Embryonic facial prominence (tissue), 1 donor: ENCODE results near the gene SEMA3E.
"Not testable (repeated sequence)": the region's sequence is repeated elsewhere in the genome, so short reads cannot be mapped to it uniquely, and the experiment has no call there.

Source experiments
- DNase-seq: peaks from one replicate; pipeline ENCODE4 v3.0.0-alpha.2; 2016; ENCODE audit errors: extremely low spot score

Gene SEMA3E

DNA sequence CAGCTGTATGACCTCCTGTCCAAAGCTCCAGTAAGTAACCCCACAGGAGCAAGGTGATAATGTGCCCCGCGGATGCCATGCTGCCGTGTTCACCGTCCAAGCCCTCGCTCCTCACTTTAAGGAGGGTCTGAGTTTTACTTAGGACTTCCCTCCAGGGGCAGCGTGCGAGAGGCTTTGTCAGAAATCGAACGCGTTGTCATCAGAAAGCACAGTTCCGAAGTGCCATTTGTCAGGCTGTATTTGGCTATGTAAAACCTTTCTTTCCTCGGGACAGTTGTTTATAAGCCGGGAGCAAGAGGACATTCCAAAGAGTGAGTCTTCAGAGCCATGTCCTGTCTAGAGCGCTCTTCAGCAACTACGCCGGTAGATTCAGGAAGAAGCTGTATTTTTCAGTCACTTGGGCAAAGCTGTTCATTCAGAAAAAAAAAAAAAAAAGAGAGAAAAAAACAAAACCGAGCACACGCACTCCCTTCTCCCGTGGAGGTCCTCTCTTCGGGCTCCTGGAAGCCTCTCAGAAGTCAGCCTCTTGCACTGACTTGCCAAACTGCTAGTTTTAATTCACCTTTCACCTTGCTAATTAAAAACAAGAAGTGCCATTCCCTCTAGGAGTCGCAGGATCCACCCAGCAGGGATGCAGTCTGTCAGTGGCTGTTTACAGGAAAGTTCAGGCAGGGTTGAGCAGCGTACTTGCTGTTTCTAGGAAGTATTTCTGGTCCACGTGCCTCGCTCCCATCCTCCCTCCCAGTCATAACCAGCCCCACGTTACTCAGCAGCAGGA lies at the start of gene SEMA3E:
Gene SEMA3E, minus strand, starts transcription at position 676 of the 778 bp plus-strand sequence.
- DNase-seq: peak; percentile 29

DNA sequence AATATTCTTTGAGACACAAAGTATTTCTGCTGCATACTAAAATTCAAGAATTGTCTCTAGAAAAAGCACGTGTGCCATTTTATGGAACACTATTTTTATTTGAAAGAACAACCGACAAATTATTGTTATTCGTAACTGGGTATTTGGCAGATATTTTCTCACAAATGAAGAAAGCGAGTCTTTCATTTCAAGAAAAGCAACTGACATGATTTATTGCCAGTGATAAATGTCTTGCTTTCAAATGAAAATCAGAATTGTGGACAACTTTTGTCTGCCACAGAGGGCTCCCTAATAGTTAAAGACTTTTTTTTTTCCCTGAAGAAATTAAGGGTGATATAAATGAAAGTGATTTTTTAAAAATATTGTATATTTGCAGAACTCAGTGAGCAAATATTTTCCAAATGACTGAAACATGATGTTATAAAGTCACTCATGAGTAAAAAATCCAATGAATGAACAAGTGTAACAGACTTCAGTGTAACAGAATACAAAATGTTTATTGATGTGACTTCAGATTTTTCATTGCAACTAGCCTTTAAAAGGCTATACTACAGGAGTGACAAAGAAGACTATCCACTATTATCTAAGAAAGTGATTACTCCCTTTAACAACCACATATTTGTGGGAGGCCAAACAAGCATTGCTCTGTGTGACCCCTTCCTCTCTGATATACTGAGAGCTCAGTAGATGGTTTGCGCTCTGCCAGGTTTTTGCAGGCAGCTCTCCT lies 49.0 kb upstream of the SEMA3E start:
- no peak for DNase-seq

DNA sequence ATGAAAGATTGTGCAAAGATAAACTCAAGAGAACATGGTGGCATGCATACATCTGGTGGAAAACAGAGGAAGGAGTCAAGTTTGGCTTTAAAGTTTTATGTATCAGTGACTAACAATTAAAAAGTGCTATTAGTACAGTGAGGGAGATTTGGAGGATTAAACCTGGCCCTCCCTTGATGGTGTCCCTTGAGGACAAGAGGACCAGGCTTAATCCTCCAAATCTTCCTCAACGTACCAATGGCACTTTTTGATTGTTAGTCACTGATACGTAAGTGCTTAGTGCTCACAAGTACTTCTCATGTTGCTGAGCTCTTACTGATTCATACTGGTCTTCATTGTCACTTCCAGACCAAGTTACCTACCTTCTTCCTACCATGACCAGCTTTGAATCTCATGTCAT lies 47.2 kb upstream of the SEMA3E start:
- DNase-seq: no peak

DNA sequence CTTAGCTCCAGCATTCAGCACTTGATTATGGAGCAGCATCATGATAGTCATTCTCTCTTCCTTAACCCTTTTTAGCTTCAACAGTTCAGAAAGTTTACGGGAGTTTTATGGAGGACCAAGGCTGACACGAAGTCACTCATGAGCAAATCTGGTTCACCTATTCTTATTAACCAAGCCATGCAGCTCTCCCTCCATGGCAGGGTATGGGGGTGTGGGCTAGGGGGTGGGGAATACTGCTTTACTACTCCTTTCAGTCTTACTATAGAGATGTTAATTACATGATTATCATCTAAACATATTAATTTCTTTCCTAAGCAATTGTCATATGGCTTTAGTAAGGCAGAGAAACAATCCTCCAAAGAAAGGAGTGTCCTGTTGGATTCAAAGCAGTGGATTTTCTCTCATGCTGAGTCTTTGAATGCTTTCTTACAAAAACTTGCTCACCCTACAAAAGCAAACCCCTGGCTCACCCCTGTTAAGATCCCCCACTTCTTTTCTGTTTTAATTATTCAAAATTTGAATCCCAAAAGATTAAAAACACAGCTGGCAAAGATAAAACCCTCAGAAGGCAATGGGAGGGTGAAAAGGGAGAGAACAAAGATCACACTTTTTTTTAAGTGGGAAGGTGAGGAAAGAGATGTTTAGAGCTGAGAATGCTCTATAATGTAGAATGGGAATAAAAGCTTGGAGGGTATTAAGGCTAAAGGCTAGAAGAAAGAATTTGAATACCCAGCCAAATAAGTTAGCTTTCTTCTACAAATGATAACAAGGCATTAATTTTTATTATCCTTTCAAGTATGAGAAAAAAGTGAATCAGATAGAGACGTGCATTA lies 46.4 kb upstream of the SEMA3E start:
- no peak for DNase-seq

DNA sequence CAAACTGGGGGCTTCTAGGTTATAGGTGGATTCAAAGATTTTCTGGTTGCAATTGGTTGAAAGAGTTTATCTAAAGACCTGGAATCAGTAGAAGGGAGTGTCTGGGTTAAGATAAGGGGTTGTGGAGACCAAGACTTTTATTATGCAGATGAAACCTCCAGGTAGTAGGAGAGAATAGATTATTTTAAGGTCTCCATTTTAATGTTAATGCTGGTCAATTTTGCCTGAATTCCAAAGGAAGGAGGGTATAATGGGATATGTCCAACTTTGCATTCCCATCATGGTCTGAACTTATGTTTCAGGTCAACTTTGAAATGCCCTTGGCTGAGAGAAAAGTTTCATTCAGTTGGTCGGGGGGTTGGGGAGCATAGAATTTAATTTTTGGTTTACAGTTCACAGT lies 44.3 kb upstream of the SEMA3E start:
- DNase-seq: no peak

DNA sequence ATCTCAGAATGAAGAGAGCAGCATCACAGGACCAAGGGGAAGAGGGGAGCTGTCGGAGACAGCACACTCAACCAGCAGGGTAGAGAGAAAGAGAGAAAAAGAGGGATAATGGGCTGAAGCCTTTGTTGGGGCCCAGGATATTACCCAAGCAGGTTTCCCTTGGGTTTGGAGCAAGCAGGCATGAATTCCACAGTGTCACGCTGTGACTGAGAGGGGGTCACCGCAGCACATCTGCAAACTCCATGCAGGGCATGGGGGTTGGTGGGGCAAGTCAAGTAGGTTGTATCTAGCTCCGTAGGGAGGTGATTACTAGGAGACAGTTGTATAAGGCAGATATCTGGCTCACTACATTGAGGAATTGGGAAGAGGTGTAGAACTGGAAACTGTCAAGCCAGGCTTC lies 42.2 kb upstream of the SEMA3E start:
- DNase-seq: no peak

DNA sequence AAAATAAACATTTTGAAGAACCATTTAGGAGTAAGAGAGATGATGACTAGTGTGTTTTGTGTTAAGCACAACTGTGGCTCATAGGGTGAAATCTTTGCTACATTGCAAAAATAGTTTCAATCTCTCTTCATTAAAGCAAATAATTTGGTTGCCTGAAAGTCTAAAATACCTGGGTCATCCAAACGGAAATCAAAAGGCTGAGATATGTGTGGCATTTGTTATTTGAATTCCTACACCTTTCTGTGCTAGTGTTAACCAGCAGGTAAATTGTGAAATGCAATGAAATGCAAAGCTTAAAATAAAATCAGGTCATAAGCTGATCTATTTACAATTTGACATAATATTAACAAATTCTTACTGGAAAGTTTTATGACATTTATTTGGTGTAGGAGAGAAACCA lies 40.9 kb upstream of the SEMA3E start:
- no peak for DNase-seq

DNA sequence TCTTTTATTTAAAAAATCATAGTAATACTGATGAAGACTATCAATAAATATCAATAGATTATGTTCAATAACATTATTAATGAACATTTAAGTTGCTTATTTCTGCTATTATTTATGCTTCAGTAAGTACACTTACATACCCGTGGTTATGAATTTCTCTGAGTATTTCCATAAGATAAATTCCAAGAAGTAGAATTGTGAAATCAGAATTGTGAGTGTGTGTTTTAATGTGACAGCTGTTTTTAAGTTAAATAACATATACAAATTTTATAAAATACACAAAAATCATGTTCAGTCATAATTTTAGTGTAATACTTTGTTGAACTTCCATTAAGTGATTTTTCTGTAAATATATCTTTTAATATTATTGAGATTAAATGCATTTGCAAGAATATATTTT lies 37.5 kb upstream of the SEMA3E start:
- no peak for DNase-seq

DNA sequence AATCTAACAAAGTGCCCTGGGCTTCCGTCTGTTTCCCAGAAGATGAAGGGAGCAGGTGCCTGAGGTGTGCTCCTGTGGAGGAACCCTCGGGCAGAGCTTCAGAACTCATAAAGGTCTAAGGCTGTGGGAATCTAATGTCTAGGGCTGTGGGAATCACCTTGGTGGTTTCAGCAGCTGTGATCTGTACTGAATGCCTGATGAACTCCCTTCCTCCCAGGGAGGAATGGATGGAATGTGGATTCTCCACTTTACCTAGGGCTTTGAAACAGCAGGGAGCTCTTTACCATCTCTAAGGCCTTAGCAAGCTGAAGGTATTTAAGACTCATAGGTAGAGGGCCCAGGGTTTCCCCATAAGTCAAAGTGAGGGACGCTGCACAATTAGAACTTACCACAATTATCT lies 36.0 kb upstream of the SEMA3E start:
- DNase-seq: no peak

DNA sequence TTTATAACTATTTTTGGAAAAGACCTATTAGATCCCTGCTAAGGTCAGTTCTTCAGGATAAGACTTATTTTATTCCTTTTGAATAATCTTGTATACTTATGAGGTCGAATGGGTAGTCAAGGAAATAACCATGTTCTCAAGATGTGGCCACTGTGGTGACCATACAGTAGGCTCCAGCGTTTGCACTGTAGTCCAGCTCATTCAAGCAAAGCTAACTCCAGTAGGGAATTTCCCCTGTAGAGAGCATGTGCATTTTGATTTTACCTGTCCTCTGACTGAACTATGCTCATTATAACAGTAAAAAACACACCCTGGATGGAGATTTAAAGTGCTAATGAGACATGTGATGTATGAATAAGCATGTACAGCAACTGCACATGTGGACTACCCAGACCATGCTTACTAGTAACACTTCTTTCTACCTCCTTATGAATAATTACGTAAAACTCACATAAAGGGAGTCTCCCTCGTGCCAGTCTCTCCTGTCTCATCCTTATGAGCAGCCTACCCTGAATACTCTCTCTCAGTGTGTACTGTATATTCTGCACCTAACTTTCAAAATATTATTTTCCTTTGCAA lies 32.4 kb upstream of the SEMA3E start:
- DNase-seq: no peak

DNA sequence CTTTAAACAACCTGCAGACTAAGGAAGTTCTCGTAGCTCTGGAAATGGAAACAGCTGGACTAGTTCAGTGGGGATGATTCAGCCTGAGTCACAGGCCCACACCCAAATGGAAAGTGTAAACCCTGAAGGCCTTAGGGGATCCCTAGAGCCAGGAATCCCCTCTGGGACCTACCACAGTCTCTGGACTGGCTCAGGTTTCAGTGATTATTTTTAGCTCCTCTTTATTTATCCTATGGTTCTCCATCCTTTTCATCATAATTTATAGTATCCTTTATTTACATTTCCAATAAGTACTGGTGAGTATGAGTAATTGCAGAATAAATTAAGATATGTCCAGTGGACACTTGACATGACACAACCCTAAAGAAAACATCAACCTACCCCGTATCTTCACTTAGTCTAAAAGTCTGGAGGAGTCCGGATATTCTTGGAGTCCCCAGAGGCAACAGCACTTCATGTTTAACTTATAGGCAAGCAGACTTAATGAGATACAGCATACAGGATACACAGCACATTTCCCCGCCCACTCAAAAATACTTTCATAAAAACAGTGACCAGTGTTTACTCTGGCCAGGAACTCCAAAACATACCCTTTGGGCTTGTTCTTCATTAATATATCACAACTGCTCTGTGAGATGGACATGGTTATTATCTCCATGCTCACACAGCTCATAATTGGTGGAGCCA lies 28.4 kb upstream of the SEMA3E start:
- no peak for DNase-seq

DNA sequence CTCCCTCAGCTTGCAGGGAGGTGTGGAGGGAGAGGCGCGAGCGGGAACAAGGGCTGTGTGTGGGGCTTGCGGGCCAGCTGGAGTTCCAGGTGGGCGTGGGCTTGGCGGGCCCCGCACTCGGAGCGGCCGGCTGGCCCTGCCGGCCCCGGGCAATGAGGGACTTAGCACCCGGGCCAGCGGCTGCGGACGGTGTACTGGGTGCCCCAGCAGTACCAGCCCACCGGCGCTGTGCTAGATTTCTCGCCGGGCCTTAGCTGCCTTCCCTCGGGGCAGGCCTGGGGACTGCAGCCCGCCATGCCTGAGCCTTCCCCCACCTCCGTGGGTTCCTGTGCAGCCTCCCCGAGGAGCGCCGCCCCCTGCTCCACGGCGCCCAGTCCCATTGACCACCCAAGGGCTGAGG lies 24.4 kb upstream of the SEMA3E start:
- DNase-seq: not testable (repeated sequence)

DNA sequence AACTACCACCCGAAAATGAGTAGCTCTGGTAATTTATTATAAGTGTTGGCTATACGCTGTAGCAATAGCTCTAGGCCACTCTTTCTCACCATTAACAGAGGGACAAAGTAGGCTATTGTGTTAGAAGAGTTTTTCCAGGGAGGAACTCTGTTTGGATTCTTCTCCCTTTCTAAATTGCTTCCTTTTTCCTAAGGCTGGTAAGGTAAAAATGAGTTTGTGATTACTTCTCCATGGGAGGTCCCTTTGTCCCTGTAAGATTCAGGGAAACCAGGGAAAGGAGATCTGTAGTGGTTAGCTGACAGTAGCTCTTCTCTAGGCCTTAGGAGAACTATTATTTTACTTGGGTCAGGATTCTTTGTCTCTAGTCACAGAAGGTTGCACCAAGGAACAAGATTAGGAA lies 23.2 kb upstream of the SEMA3E start:
- DNase-seq: no peak

DNA sequence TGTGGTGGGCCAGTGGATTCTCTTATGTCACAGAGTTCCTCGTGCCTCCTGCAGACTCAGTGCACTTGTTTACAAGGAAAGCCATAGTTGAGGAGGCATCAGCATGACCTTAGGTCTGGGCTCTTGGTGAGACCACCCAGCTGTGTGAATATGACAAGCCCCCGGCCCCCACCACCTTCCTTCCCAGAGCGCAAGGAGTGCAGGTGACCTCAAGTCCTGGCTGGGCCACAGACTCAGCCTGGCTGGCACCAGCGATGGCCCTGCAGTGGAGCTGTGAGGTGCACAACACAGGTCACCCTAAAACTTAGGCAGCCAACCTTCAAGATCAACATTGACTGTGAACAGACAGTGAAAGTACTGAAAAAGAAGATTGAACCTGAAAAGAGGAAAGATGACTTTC lies 14.2 kb upstream of the SEMA3E start:
- DNase-seq: no peak

DNA sequence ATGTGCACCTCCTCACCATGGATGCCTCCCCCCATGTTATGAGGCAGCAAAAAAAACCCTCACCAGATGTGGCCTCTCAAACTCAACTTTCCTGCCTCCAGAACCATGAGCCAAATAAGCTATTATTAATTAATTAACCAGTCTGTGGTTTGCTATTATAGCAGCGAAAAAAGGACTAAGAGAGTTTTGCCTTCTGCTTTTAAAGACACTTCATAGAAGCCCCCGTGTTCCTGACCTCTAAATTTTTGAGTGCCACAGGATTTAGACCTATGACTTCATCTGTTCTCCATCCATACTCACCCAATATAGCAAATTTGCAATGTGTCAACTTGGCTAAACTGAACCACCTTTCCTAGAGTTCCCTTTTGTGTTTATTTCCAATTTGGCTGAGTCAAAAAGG lies 9.2 kb upstream of the SEMA3E start:
- DNase-seq: no peak

DNA sequence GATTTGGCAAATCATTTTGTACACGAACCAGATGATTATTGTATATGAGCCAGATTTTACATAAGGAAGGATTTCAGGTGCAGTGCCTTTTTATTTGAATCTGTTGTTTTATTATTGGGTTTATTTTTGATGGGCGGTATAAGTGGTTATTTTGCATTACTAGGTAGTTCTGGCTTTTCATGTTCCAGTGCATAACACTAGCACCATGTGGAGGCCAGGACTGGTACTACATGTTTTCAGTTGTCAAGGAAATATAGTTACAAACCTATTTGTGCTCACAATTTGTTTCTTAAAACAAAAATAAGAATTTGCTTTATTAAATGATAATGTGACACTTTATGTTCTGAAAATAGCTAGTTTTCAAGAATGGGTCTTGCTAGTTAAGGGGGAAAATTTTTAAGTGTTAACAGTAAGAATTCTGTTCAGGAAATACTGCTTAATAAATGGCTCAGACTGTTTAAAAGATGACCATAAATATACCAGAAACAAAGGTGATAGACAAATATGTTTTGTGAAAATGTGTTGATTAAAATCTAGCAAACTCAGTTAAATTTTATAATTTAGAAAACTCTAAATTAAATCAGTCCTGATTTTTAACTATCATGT lies 7.1 kb upstream of the SEMA3E start:
- DNase-seq: peak; percentile 9

DNA sequence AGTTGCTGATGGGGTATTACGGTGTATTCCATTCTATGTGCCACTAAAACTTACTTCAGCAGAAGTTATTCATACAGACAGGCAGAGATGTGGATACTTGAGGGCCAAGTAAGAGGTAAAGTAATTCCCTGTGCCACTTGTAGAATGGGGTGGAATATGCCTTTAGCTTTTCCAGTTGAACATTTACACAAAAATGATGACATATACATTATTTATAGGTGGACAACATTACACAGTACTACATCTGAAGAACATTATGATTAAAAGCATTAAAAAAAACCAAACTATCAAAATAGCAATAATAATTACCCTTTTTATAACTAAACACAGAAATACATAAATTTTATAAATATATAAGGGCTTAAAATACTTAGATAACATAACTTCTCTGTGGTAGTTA lies 3.5 kb upstream of the SEMA3E start:
- no peak for DNase-seq

DNA sequence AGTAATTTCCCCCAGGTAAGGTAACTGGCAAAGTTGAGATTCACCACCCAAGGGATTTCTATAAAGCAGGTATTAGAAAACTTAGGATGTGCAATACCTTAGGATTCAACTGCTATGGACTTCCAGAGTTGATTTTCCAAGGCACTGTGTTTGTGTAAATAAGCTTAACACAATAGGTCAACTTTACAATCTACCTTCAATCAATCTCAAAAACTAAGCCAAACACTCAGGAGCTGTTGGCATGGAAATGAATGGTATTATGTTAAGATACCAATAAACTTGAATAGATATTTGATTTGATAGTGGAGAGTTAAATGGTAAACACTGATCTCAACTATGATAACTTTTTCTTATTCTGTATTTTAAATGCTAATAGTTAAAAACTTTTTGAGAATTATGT lies 762 bp upstream of the SEMA3E start:
- DNase-seq: no peak

DNA sequence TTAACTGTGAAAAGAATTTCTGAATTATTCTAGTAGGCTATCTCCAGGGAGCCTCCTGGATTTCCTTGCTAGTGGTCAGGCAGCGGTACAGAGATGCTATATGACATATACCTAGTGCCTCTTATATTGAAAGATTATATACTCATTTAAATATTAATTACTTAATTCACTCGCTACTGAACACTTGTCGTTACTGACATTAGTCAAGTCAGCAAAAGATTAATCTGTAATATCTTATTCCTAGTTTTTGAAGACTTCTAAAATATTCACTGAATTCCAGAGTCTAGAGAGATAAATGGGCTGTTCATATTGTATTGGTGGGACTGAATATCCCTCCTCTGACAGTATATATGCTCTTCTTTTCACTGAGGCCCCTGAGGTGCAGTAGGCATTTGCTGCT lies 2.9 kb downstream of the SEMA3E start:
- DNase-seq: no peak

DNA sequence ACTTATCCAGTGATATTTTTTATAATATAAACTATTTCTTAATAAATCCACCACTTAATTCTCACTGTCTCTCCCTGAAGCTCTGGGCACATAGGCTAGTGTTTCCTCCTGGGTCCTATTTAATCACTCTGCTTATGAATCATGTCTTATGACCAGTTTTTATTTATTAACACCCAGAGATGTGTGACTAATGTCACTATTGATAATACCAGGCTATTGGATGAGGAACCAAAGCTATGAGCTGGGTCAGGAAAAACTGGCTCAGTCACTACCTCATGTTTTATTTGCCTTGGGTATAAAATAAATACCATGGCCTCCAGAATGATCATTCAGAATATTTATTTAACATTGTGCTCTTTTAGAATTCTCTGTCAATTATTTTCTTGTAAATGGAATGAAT lies 5.2 kb downstream of the SEMA3E start:
- DNase-seq: no peak

DNA sequence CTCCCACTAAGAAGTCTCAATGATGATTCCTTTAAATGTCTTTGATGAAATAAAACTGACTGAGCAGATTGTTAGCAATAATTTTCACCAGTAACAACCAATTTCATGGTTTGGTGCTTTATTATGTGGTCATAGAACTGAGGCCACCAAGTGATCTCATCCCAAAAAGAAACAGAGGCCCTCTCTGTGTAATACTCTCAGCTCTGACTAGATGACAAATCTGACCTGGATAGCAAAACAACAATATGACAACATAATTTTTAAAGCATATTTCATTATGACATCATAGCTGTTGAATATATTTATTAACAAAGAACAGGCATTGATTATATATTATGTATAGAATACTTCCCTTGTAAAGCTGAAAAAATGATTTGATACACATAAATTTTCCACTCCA lies 5.9 kb downstream of the SEMA3E start:
- no peak for DNase-seq
